H9 (cell line): Measurements from ENCODE around the gene CHMP6. TPM values are rescaled to one million over a fixed set of nuclear protein-coding genes. Genes with fewer than 3 reads are reported as not detected.

Source experiments
- DNase-seq: peaks from one replicate; pipeline ENCODE4 v3.0.0-alpha.2; 2017
- H2AFZ ChIP-seq: one replicate; pipeline ENCODE4 v1.6.1; 2013; ENCODE audit warnings: mild to moderate bottlenecking, low read length, control low read depth, moderate library complexity
- H2AK5ac ChIP-seq: 2 replicates; pipeline ENCODE4 v1.6.1; 2013; ENCODE audit warnings: low read length, control low read depth, mixed read lengths; ENCODE audit not compliant: insufficient read length
- H2BK120ac ChIP-seq: one replicate; pipeline ENCODE4 v1.6.1; 2013; ENCODE audit warnings: low read depth, mild to moderate bottlenecking, low read length, control low read depth, inconsistent platforms; ENCODE audit not compliant: poor library complexity, severe bottlenecking
- H2BK12ac ChIP-seq: 2 replicates; pipeline ENCODE4 v1.6.1; 2013; ENCODE audit warnings: low read length, control low read depth, mixed read lengths, low read depth; ENCODE audit not compliant: insufficient read length
- H2BK15ac ChIP-seq: 2 replicates; pipeline ENCODE4 v1.6.1; 2013; ENCODE audit warnings: low read depth, low read length, control low read depth
- H2BK20ac ChIP-seq: one replicate; pipeline ENCODE4 v1.6.1; 2013; ENCODE audit warnings: low read depth, mild to moderate bottlenecking, low read length, control low read depth, inconsistent platforms; ENCODE audit not compliant: poor library complexity, severe bottlenecking
- H2BK5ac ChIP-seq: 2 replicates; pipeline ENCODE4 v1.6.1; 2013; ENCODE audit warnings: low read length, control low read depth, mixed read lengths; ENCODE audit not compliant: insufficient read length
- H3K14ac ChIP-seq: 2 replicates; pipeline ENCODE4 v1.6.1; 2013; ENCODE audit warnings: low read length, control low read depth; ENCODE audit not compliant: insufficient read depth
- H3K18ac ChIP-seq: 2 replicates; pipeline ENCODE4 v1.6.1; 2013; ENCODE audit warnings: low read depth, mild to moderate bottlenecking, mixed read lengths, low read length, control low read depth; ENCODE audit not compliant: insufficient read length
- H3K23ac ChIP-seq: 2 replicates; pipeline ENCODE4 v1.6.1; 2013; ENCODE audit warnings: low read length, control low read depth, mixed read lengths, low read depth; ENCODE audit not compliant: insufficient read length
- H3K23me2 ChIP-seq: 2 replicates; pipeline ENCODE4 v1.6.1; 2013; ENCODE audit warnings: low read depth, mild to moderate bottlenecking, mixed read lengths, low read length, control low read depth; ENCODE audit not compliant: insufficient read length, poor library complexity, severe bottlenecking
- H3K27ac ChIP-seq: 2 replicates; pipeline ENCODE4 v1.5.1; 2013; ENCODE audit warnings: low read length, control low read depth, mixed read lengths, low read depth; ENCODE audit not compliant: insufficient read length
- H3K27me3 ChIP-seq: 2 replicates; pipeline ENCODE4 v1.6.1; 2013; ENCODE audit warnings: low read length, control low read depth, inconsistent platforms; ENCODE audit not compliant: insufficient read depth
- H3K4ac ChIP-seq: 2 replicates; pipeline ENCODE4 v1.6.1; 2013; ENCODE audit warnings: low read depth, mild to moderate bottlenecking, control low read depth, inconsistent platforms, low read length, moderate library complexity
- H3K4me1 ChIP-seq: 2 replicates; pipeline ENCODE4 v1.6.1; 2013; ENCODE audit warnings: low read length, control low read depth, inconsistent platforms; ENCODE audit not compliant: insufficient read depth
- H3K4me2 ChIP-seq: 2 replicates; pipeline ENCODE4 v1.6.1; 2013; ENCODE audit warnings: low read length, control low read depth, mixed read lengths; ENCODE audit not compliant: insufficient read length, insufficient read depth
- H3K56ac ChIP-seq: 2 replicates; pipeline ENCODE4 v1.6.1; 2013; ENCODE audit warnings: low read depth, mild to moderate bottlenecking, mixed read lengths, low read length, control low read depth; ENCODE audit not compliant: insufficient read length
- H3K79me1 ChIP-seq: 2 replicates; pipeline ENCODE4 v1.6.1; 2013; ENCODE audit warnings: low read depth, mild to moderate bottlenecking, moderate library complexity, low read length, control low read depth, inconsistent platforms; ENCODE audit not compliant: insufficient read depth, poor library complexity, severe bottlenecking
- H3K79me2 ChIP-seq: 2 replicates; pipeline ENCODE4 v1.6.1; 2013; ENCODE audit warnings: low read length, control low read depth, inconsistent platforms; ENCODE audit not compliant: insufficient read depth
- H3K9ac ChIP-seq: 2 replicates; pipeline ENCODE4 v1.6.1; 2013; ENCODE audit warnings: low read length, control low read depth, mixed read lengths; ENCODE audit not compliant: insufficient read length; ENCODE audit errors: extremely low read depth
- H3K9me3 ChIP-seq: one replicate; pipeline ENCODE4 v1.6.1; 2013; ENCODE audit warnings: low read depth, low read length, inconsistent platforms; ENCODE audit not compliant: control insufficient read depth
- H3T11ph ChIP-seq: one replicate; pipeline ENCODE4 v1.6.1; 2013; ENCODE audit warnings: mild to moderate bottlenecking, low read length, control low read depth, inconsistent platforms
- H4K20me1 ChIP-seq: one replicate; pipeline ENCODE4 v1.6.1; 2013; ENCODE audit not compliant: control insufficient read depth, insufficient read length, insufficient read depth
- H4K5ac ChIP-seq: 2 replicates; pipeline ENCODE4 v1.6.1; 2013; ENCODE audit warnings: low read depth, mild to moderate bottlenecking, mixed read lengths, low read length, control low read depth; ENCODE audit not compliant: insufficient read length
- H4K8ac ChIP-seq: replicated peaks from 2 replicates; pipeline ENCODE4 v1.6.1; 2013; ENCODE audit warnings: low read length, control low read depth, mixed read lengths, low read depth; ENCODE audit not compliant: insufficient read length
- H4K91ac ChIP-seq: 2 replicates; pipeline ENCODE4 v1.6.1; 2013; ENCODE audit warnings: low read depth, mild to moderate bottlenecking, moderate library complexity, mixed read lengths, low read length, control low read depth; ENCODE audit not compliant: insufficient read length
- H3K27ac Mint-ChIP-seq, 3 experiments: 2 replicates in 2 of 3; 3 replicates in 1 of 3; pipeline ENCODE4 v1.8.0; 2020 to 2021; ENCODE audit warnings: mixed read lengths in 3 of 3, mild to moderate bottlenecking in 1 of 3, moderate library complexity in 1 of 3
- H3K27me3 Mint-ChIP-seq: 2 replicates; pipeline ENCODE4 v1.8.0; 2021; ENCODE audit warnings: low read depth, mild to moderate bottlenecking, moderate library complexity, mixed read lengths
- H3K36me3 Mint-ChIP-seq, 3 experiments: 2 replicates in 2 of 3; 3 replicates in 1 of 3; pipeline ENCODE4 v1.8.0; 2020 to 2021; ENCODE audit warnings: low read depth in 3 of 3, mixed read lengths in 3 of 3; ENCODE audit not compliant: insufficient read depth in 1 of 3
- H3K4me1 Mint-ChIP-seq, 2 experiments: 2 replicates each; pipeline ENCODE4 v1.8.0; 2020; ENCODE audit warnings: mixed read lengths in 2 of 2
- H3K4me3 Mint-ChIP-seq, 2 experiments: 2 replicates in 1 of 2; 3 replicates in 1 of 2; pipeline ENCODE4 v1.8.0; 2020 to 2021; ENCODE audit warnings: mild to moderate bottlenecking in 2 of 2, mixed read lengths in 2 of 2, moderate library complexity in 1 of 2
- H3K9me3 Mint-ChIP-seq, 2 experiments: 2 replicates in 1 of 2; 3 replicates in 1 of 2; pipeline ENCODE4 v1.8.0; 2020; ENCODE audit warnings: mild to moderate bottlenecking in 2 of 2, mixed read lengths in 2 of 2, moderate library complexity in 1 of 2
- CTCF ChIP-seq: fragments of 200-600 bp; sonication (generic); conservative IDR thresholded peaks from 3 replicates; pipeline ENCODE4 v1.8.0; 2021; ENCODE audit warnings: antibody characterized with exemption, mild to moderate bottlenecking
- WGBS: extraction: QIAGEN DNeasy Blood & Tissue Kit; methylation state at CpG from one replicate; pipeline ENCODE4 v1.1.7; 2013; ENCODE audit warnings: missing lambda C conversion rate, low lambda C conversion rate, mixed read lengths; ENCODE audit not compliant: insufficient read length; ENCODE audit errors: extremely low coverage; 5-methylcytosine and 5-hydroxymethylcytosine counted together
- total RNA-seq: library from RNA; stranded (reverse); gene quantifications from 2 replicates; pipeline ENCODE4 v1.2.1, GENCODE V29; 2021

The CHMP6 gene
- total RNA-seq, 1 experiment from 2014 or later, result 23.4 TPM

- no CpG with 5 or more reads among the region's 16 CpGs for WGBS
- no peaks in the 10 kb centered on the region for H3K9me3 Mint-ChIP-seq
- TF ChIP-seq CTCF, result no peak
Observed at GRCh38 chr17:81039096-81039495, 47.5 kb downstream of the CHMP6 start.

More at GRCh38 chr17:81039096-81039495, 47.5 kb downstream of the CHMP6 start:
- Mint-ChIP-seq H3K4me3 (no peak overlapping the region), H3K36me3 (peaks cover 2 to 10% (median 9%) of the 10 kb centered on the region in 3 experiments; a peak in 5 of 7 replicates), H3K4me1 (peaks cover 27 to 44% of the 10 kb centered on the region in 2 experiments), H3K27ac (no peak overlapping the region; a peak in 1 of 7 replicates), H3K27me3 (peaks cover 14% of the 10 kb centered on the region)
- Histone ChIP-seq H2BK120ac (no peak overlapping the region), H3K4me2 (no peak overlapping the region), H4K8ac (no peak overlapping the region), H2AFZ (no peak overlapping the region), H3K27me3 (no peaks in the 10 kb centered on the region; the same call in 1 of the 2 replicates), H2BK5ac (no peak overlapping the region), H3K79me2 (no peaks in the 10 kb centered on the region; the same call in 1 of the 2 replicates), H3K9ac (no peak overlapping the region), H3K23me2 (peaks cover 6% of the 10 kb centered on the region), H3K4ac (no peak overlapping the region), H3K4me1 (no peaks in the 10 kb centered on the region; the same call in 1 of the 2 replicates), H4K5ac (no peak overlapping the region), H3T11ph (no peak overlapping the region), H4K20me1 (no peaks in the 10 kb centered on the region), H2AK5ac (no peak overlapping the region), H3K79me1 (no peaks in the 10 kb centered on the region), H2BK12ac (no peak overlapping the region), H3K23ac (no peak overlapping the region), H2BK20ac (no peak overlapping the region), H3K27ac (no peak overlapping the region), H3K18ac (no peak overlapping the region), H3K56ac (no peak overlapping the region), H3K9me3 (no peaks in the 10 kb centered on the region), H4K91ac (no peak overlapping the region), H3K14ac (no peak overlapping the region), H2BK15ac (no peak overlapping the region)
- no peak for DNase-seq
